Activated T-cell treated with anti-CD3 and anti-CD28 coated beads, Interleukin-2, amount 50 U/mL, for 24 hours (primary cell): ENCODE results near the gene PDE9A.
A peak's percentile ranks its signal among the peaks of the same experiment; 100 is the strongest.

Source experiments
- DNase-seq: peaks from one replicate; pipeline ENCODE4 v3.0.0-alpha.2; 2020
- H3K27ac Mint-ChIP-seq: 2 replicates; pipeline ENCODE4 v1.8.0; 2020; ENCODE audit warnings: mild to moderate bottlenecking, mixed read lengths
- H3K27me3 Mint-ChIP-seq: 2 replicates; pipeline ENCODE4 v1.8.0; 2020; ENCODE audit warnings: mixed read lengths
- H3K36me3 Mint-ChIP-seq: 2 replicates; pipeline ENCODE4 v1.8.0; 2020; ENCODE audit warnings: low read depth, mixed read lengths
- H3K4me1 Mint-ChIP-seq: 2 replicates; pipeline ENCODE4 v1.8.0; 2020; ENCODE audit warnings: low read depth, mixed read lengths
- H3K4me3 Mint-ChIP-seq: 2 replicates; pipeline ENCODE4 v1.8.0; 2020; ENCODE audit warnings: mild to moderate bottlenecking, moderate library complexity, mixed read lengths
- H3K9me3 Mint-ChIP-seq: 2 replicates; pipeline ENCODE4 v1.8.0; 2020; ENCODE audit warnings: mixed read lengths

PDE9A gene

GRCh38 chr21:42755031-42755665 is 101.7 kb downstream of the PDE9A start:
- H3K36me3 Mint-ChIP-seq = no peaks in the 10 kb centered on the region
- H3K4me1 Mint-ChIP-seq = peaks cover 1% of the 10 kb centered on the region
- H3K27ac Mint-ChIP-seq = no peak overlapping the region
- no peaks in the 10 kb centered on the region for H3K27me3 Mint-ChIP-seq
- no peak for DNase-seq
- no peak overlapping the region for H3K4me3 Mint-ChIP-seq
- no peaks in the 10 kb centered on the region for H3K9me3 Mint-ChIP-seq

- no peaks in the 10 kb centered on the region for H3K27me3 Mint-ChIP-seq
- no peaks in the 10 kb centered on the region for H3K9me3 Mint-ChIP-seq
- no peaks in the 10 kb centered on the region for H3K36me3 Mint-ChIP-seq
- H3K4me3 Mint-ChIP-seq = no peak overlapping the region
- no peak for DNase-seq
- H3K27ac Mint-ChIP-seq = no peak overlapping the region
- peaks cover 1% of the 10 kb centered on the region for H3K4me1 Mint-ChIP-seq
Observed at GRCh38 chr21:42755766-42756579, 102.6 kb downstream of the PDE9A start.

GRCh38 chr21:42756580-42757250 is 103.3 kb downstream of the PDE9A start:
- Mint-ChIP-seq H3K36me3 (no peaks in the 10 kb centered on the region), H3K9me3 (no peaks in the 10 kb centered on the region), H3K27me3 (no peaks in the 10 kb centered on the region), H3K4me3 (no peak overlapping the region), H3K27ac (no peak overlapping the region), H3K4me1 (peaks cover 1% of the 10 kb centered on the region)
- no peak for DNase-seq

GRCh38 chr21:42757422-42757821 is 104.0 kb downstream of the PDE9A start:
- Mint-ChIP-seq H3K9me3 (no peaks in the 10 kb centered on the region), H3K36me3 (no peaks in the 10 kb centered on the region), H3K4me3 (no peak overlapping the region), H3K27ac (no peak overlapping the region), H3K27me3 (no peaks in the 10 kb centered on the region), H3K4me1 (peaks cover 1% of the 10 kb centered on the region)
- no peak for DNase-seq

- Mint-ChIP-seq H3K27ac (no peak overlapping the region), H3K4me3 (no peak overlapping the region), H3K27me3 (no peaks in the 10 kb centered on the region), H3K9me3 (no peaks in the 10 kb centered on the region), H3K36me3 (no peaks in the 10 kb centered on the region), H3K4me1 (peaks cover 1% of the 10 kb centered on the region)
- no peak for DNase-seq
Observed at GRCh38 chr21:42757826-42758655, 104.6 kb downstream of the PDE9A start.

GRCh38 chr21:42758721-42759593 is 105.5 kb downstream of the PDE9A start:
- no peak for DNase-seq
- no peaks in the 10 kb centered on the region for H3K27me3 Mint-ChIP-seq
- H3K27ac Mint-ChIP-seq = no peak overlapping the region
- no peak overlapping the region for H3K4me3 Mint-ChIP-seq
- H3K4me1 Mint-ChIP-seq = peaks cover 1% of the 10 kb centered on the region
- no peaks in the 10 kb centered on the region for H3K36me3 Mint-ChIP-seq
- H3K9me3 Mint-ChIP-seq = no peaks in the 10 kb centered on the region

GRCh38 chr21:42759594-42759927 is 106.1 kb downstream of the PDE9A start:
- H3K9me3 Mint-ChIP-seq = no peaks in the 10 kb centered on the region
- no peak overlapping the region for H3K4me3 Mint-ChIP-seq
- DNase-seq = no peak
- H3K4me1 Mint-ChIP-seq = peaks cover 1% of the 10 kb centered on the region
- no peak overlapping the region for H3K27ac Mint-ChIP-seq
- H3K36me3 Mint-ChIP-seq = no peaks in the 10 kb centered on the region
- no peaks in the 10 kb centered on the region for H3K27me3 Mint-ChIP-seq

GRCh38 chr21:42760361-42760950 is 107.0 kb downstream of the PDE9A start:
- no peaks in the 10 kb centered on the region for H3K27me3 Mint-ChIP-seq
- H3K4me3 Mint-ChIP-seq = no peak overlapping the region
- no peak overlapping the region for H3K27ac Mint-ChIP-seq
- peaks cover 1% of the 10 kb centered on the region for H3K4me1 Mint-ChIP-seq
- H3K36me3 Mint-ChIP-seq = no peaks in the 10 kb centered on the region
- no peaks in the 10 kb centered on the region for H3K9me3 Mint-ChIP-seq
- DNase-seq = no peak

- Mint-ChIP-seq H3K4me3 (no peak overlapping the region), H3K36me3 (no peaks in the 10 kb centered on the region), H3K27ac (no peak overlapping the region), H3K9me3 (no peaks in the 10 kb centered on the region), H3K27me3 (no peaks in the 10 kb centered on the region), H3K4me1 (peaks cover 1% of the 10 kb centered on the region)
- DNase-seq = no peak
Observed at GRCh38 chr21:42760951-42761751, 107.7 kb downstream of the PDE9A start.

- Mint-ChIP-seq H3K27me3 (no peaks in the 10 kb centered on the region), H3K4me3 (no peak overlapping the region), H3K4me1 (peaks cover 1% of the 10 kb centered on the region), H3K36me3 (no peaks in the 10 kb centered on the region), H3K27ac (peak overlapping the region; percentile 37), H3K9me3 (no peaks in the 10 kb centered on the region)
- DNase-seq = no peak
Observed at GRCh38 chr21:42761776-42762335, 108.4 kb downstream of the PDE9A start.

GRCh38 chr21:42763581-42764442 is 110.4 kb downstream of the PDE9A start:
- Mint-ChIP-seq H3K27me3 (no peaks in the 10 kb centered on the region), H3K9me3 (no peaks in the 10 kb centered on the region), H3K4me1 (peaks cover 1% of the 10 kb centered on the region)

GRCh38 chr21:42764443-42764760 is 111.0 kb downstream of the PDE9A start:
- no peak overlapping the region for H3K27ac Mint-ChIP-seq
- peaks cover 1% of the 10 kb centered on the region for H3K4me1 Mint-ChIP-seq
- H3K27me3 Mint-ChIP-seq = no peaks in the 10 kb centered on the region
- no peaks in the 10 kb centered on the region for H3K9me3 Mint-ChIP-seq
- H3K4me3 Mint-ChIP-seq = no peak overlapping the region
- no peak for DNase-seq
- H3K36me3 Mint-ChIP-seq = peaks cover 7% of the 10 kb centered on the region

More at GRCh38 chr21:42763581-42764442, 110.4 kb downstream of the PDE9A start:
- Mint-ChIP-seq H3K27ac (no peak overlapping the region), H3K4me3 (no peak overlapping the region), H3K36me3 (peaks cover under 1% of the 10 kb centered on the region)
- DNase-seq = no peak
